Measurements from ENCODE around the gene SKIC8. TPM values are rescaled to one million over a fixed set of nuclear protein-coding genes. Genes with fewer than 3 reads are reported as not detected.

SKIC8 gene
- total and polyA plus RNA-seq, 8 donors: 22.2 to 119 (median 53.9) TPM

- Histone ChIP-seq H3K36me3 (no peaks in the 10 kb centered on the region), H3K4me3 (no peak overlapping the region), H3K4me1 (peaks cover 0 to 13% (median 11%) of the 10 kb centered on the region in 4 donors), H3K9me3 (no peaks in the 10 kb centered on the region), H3K27me3 (peaks cover 9 to 46% (median 17%) of the 10 kb centered on the region in 3 donors), H3K27ac (no peak overlapping the region)
- TF ChIP-seq EP300 (IDR thresholded peaks at IDR 0.05): no peak
- TF ChIP-seq CTCF (IDR thresholded peaks at IDR 0.05): no peak
- no peak for TF ChIP-seq POLR2A (IDR thresholded peaks at IDR 0.05)
- TF ChIP-seq POLR2AphosphoS5 (IDR thresholded peaks at IDR 0.05): no peak
- DNase-seq: no peak
- WGBS, 5 donors: 80 to 91% (median 89%) methylated on average over 9 of the region's 9 CpGs
- intact Hi-C loops (cut with DNase I; ENCODE audit: low total_unique reads): no loop called here
Observed at GRCh38 chr15:78345396-78346125, 46.2 kb upstream of the SKIC8 start.

DNA sequence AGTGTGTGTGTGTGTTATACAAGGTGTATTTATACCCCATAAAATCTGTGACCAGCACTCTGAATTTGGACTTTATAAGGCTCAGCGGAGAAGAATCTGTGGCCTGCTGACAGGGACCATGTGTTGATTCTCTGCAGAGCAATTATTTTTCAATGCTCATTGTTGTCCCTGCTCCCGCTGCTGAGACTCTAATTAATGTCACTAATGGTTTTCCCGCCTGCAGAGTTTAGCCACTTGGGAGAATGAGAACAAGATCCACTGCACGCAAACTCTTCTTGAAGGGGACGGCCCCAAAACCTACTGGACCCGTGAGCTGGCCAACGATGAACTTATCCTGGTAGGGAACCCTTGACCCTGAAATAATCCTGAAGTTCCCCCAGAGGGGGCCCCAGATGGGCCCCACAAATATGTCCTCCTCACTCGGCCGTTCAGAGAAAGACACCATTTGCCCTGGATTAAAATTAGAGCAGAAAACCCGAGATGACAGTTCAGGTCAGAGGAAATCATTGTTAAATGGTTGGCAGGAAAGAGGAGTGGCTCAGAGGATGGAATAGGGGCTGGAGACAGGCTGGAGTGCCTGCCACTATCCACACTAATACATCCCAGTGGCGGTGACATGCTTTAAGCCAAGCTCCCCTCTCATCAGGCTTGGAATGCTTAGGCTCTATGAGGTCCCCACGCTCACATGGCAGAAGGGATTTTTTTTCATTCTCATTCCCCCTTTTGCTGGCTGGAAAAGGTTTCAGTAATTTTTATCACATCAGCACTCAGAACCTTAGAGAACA, 44.1 kb upstream of the SKIC8 start:
- no peak for TF ChIP-seq POLR2A (IDR thresholded peaks at IDR 0.05)
- TF ChIP-seq CTCF (IDR thresholded peaks at IDR 0.05): no peak
- TF ChIP-seq POLR2AphosphoS5 (IDR thresholded peaks at IDR 0.05): no peak
- TF ChIP-seq EP300 (IDR thresholded peaks at IDR 0.05): no peak
- peaks cover 18 to 67% (median 38%) of the 10 kb centered on the region in 3 donors for H3K27me3 ChIP-seq
- peaks cover 6 to 21% (median 18%) of the 10 kb centered on the region in 4 donors for H3K4me1 ChIP-seq
- H3K4me3 ChIP-seq: no peak overlapping the region
- no peak overlapping the region for H3K27ac ChIP-seq
- 76 to 81% (median 78%) methylated on average over 12 of the region's 12 CpGs for WGBS, 5 donors
- DNase-seq: no peak
- no peaks in the 10 kb centered on the region for H3K36me3 ChIP-seq
- H3K9me3 ChIP-seq: no peaks in the 10 kb centered on the region
- intact Hi-C loops (cut with DNase I; ENCODE audit: low total_unique reads): no loop called here

DNA sequence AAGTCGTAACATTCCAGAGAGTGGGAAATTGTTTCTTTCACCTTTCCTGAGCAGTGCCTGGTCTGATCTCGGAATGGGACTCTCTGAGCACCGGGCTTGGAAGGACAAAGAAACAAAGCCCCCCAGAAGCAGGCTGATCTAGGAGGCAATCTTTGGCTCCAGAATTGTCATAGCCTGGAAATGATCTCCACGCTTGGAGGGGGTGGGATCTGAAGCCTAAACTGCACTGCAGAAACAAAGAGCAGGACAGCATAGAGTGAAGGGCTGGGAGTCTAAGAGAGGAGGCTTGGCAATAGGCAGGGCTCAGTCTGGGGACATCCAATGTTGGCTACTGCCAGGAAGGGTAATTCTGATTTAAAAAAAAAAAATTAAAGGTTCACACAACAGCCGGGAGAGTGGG, 42.6 kb upstream of the SKIC8 start:
- 50 to 61% (median 52%) methylated on average over 5 of the region's 5 CpGs for WGBS, 5 donors
- H3K36me3 ChIP-seq: no peaks in the 10 kb centered on the region
- H3K27me3 ChIP-seq: peaks cover 18 to 78% (median 47%) of the 10 kb centered on the region in 3 donors
- H3K9me3 ChIP-seq: no peaks in the 10 kb centered on the region
- intact Hi-C loops (cut with DNase I; ENCODE audit: low total_unique reads): no loop called here
- DNase-seq: no peak
- H3K27ac ChIP-seq: no peak overlapping the region
- no peak overlapping the region for H3K4me3 ChIP-seq
- TF ChIP-seq POLR2A (IDR thresholded peaks at IDR 0.05): no peak
- TF ChIP-seq EP300 (IDR thresholded peaks at IDR 0.05): no peak
- TF ChIP-seq POLR2AphosphoS5 (IDR thresholded peaks at IDR 0.05): no peak
- no peak for TF ChIP-seq CTCF (IDR thresholded peaks at IDR 0.05)
- H3K4me1 ChIP-seq: peaks cover 6 to 21% (median 18%) of the 10 kb centered on the region in 4 donors

- Histone ChIP-seq H3K27ac (no peak overlapping the region), H3K27me3 (peaks cover 18 to 82% (median 50%) of the 10 kb centered on the region in 3 donors), H3K4me1 (peaks cover 6 to 21% (median 18%) of the 10 kb centered on the region in 4 donors), H3K4me3 (peak overlapping the region in 1 of 4 donors; percentile 24), H3K9me3 (no peaks in the 10 kb centered on the region), H3K36me3 (no peaks in the 10 kb centered on the region)
- WGBS, 5 donors: 4 to 12% (median 8%) methylated on average over 43 to 53 of the region's 53 CpGs
- intact Hi-C loops (cut with DNase I; ENCODE audit: low total_unique reads): no loop called here
- TF ChIP-seq CTCF (IDR thresholded peaks at IDR 0.05): no peak
- no peak for TF ChIP-seq POLR2A (IDR thresholded peaks at IDR 0.05)
- no peak for TF ChIP-seq EP300 (IDR thresholded peaks at IDR 0.05)
- TF ChIP-seq POLR2AphosphoS5 (IDR thresholded peaks at IDR 0.05): no peak
- DNase-seq: peak in 1 of 2 donors; percentile 42
Observed at GRCh38 chr15:78341057-78341987, 41.9 kb upstream of the SKIC8 start.

Data from stomach (tissue), 9 donors.